SK-N-DZ (cell line): Measurements from ENCODE around the gene MRPL23.

ENCODE experiments used
- DNase-seq: peaks from one replicate; pipeline ENCODE4 v3.0.0-alpha.2; 2015; ENCODE audit warnings: low spot score
- small RNA-seq, 2 experiments: library from RNA; depleted of rRNA; stranded (forward); fragments of <200 nt; gene quantifications; one replicate each; pipeline ENCODE3, GENCODE V24; 2014

Gene MRPL23

DNA sequence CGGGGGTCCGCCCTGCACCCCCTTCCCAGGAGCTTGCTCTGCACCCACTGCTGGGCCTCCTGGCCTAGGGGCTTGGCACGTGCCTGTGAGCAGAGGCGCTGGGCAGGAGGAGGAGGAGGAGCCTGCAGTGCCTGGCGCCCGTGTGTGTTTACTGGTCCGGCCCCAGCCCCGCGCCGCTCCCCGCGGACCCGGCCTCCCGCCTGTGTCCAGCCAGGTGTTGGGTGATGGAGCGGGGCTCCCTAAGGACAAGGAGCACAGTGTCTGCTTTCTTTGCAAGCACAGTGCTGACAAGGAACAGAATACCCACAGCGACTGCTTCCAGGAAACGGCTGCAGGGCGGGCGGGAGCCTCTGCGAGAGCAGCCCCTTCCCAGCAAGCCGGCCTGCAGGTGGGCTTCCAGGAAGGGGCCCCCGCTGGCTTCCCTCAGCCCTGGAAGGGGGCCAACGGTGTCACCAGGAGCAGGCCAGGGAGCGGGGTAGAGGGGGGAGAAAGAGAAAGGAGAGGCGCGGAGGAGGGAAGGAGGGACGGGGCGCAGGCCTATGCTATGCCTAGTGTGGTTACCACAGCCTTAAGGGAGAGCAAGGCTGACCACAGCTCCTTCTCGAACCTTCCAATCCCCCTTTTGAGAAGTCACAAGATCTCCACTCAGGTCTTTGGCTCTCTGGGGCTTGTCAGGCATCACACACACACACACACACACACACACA, 43.9 kb downstream of the MRPL23 start:
- DNase-seq: no peak

DNA sequence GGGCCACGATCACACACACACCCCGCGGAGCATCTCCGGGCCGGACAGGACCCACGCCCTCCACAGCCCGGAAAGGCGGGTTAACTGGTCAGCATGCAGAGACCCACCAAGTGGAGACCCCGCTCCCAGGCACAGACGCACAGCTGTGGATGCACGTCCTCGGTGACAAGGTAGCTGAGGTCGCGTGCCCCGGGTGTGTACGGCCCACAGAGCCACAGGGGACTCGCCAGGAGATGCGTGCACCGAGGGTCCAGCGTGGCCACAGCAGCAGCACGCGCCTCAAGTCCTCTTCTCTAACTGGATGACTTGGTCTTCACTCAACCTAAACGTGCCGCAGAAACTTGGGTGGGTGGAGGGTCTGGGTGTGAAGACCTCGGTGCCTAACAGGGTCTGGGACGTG, 45.0 kb downstream of the MRPL23 start:
- DNase-seq: peak; percentile 0

DNA sequence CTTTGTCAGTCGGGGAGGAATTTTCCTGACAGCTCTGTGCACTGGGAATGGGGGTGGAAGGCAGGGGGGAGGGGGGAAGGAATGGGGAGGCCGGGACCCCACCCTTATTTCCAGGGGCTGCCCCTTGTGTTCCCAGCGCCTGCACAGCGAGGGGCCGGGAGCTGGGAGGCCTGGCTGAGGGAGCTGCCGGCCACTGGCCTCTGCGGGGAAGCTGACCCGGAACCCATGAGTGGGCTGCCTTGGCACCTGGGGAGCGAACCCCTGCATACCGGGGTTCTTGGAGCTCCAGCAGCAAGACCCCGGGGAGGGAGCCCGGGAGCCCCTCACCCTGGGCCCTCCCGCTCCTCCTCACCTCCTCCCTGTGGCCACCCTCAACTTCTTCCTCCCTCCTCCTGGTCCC, 47.0 kb downstream of the MRPL23 start:
- DNase-seq: no peak

DNA sequence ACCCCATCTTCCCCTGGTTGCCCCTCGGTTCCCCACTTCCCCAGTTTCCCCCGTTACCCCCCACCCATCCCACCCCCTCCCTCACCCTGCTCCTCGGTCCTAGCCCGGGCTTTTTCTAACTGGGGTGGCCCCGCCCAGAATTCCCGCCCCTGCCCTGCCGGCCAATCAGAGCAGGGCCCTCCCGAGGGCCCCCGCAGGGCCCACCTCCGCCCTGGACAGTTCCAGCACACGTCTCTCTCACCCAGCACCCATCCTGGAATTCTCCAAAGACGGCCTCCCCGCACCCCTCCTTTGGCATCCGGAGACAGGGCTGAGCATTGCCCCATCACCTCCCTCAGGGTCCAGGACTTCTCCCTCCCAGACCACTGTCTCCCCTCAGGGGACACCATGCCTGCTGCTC, 50.6 kb downstream of the MRPL23 start, which contains the start of gene H19:
H19 (minus strand) TSS at position 88 of the 400 bp plus-strand sequence.
- no peak for DNase-seq

DNA sequence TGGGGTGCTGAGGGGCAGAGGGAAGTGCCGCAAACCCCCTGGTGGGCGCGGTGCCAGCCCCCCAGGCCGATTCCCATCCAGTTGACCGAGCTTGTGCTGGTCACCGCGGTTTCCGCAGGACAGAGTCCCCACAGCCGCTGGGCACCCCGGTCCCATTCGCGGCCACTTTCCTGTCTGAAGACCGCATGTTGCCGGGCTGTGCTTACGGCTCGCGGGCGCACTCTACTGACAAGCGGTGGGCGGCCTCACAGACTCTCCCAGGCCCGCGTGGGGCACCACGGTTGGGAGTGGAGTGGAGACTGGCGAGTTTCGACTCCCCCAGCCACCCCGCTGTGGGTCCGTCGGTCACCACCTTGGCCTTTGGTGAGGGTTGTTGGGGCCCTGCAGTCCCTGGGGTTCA, 51.2 kb downstream of the MRPL23 start:
- no peak for DNase-seq

DNA sequence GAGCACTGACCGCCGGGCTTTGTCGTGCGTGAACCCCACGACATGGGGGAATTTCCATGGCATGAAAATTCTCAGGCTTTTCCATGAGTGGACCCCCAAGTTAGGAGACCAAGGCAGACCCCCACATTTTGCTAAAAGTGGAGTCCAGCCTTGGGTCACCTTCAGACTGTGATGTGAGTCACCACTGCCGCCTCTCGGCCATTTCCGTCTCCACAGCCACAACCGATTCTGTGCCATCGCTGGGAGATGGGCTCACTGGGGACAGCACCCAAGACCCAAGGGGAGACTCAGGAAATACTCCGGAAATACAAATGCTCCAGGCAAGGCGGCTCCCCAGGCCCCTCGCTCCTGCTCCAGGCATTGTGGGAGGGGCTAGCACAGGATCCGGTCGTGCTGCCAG, 51.7 kb downstream of the MRPL23 start:
- DNase-seq: no peak

DNA sequence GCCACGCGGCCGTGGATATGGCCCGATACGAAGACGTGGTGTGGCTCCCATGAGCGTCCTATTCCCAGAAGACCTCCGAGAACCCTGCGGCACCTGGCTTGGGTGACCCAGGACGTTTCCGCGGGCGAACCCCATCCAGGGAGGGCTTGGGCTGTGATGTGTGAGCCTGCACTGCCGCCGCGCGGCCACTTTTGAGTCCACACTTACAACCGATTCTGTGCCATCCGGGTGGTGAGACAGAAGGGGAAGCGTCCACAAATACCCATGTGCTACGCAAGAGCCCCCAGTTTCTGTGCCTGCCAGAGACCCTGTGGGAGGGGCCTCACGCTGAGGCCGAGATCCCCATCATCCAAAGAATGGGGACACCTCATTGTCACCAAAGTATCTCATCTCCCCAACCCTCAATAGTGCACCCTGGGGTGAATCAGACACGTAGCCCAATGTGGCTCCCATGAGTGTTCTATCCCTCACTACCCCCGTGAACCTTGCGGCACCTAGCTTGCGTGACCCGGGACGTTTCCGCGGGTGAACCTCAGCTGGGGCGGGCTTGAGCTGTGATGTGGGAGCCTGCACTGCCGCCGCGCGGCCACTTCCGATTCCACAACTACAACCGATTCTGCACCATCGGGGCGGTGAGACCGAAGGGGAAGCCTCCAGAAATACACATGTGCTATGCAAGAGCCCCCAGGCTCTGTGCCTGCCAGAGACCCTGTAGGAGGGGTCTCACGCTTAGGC, 55.1 kb downstream of the MRPL23 start:
- DNase-seq: no peak

DNA sequence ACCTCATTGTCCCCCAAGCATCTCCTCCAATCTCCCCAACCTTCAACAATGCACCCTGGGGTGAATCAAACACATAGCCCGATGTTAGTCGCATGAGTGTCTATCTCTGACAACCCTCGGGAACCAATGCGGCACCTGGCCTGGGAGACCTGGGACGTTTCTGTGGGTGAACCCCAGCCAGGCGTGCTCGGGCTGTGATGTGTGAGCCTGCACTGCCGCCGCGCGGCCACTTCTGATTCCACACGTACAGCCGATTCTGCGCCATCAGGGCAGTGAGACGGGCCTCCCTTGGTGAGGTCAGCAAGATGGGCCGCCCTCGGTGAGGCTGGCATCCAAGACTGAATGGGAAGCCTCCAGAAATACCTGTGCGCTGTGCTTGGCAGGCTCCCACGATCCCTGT, 55.7 kb downstream of the MRPL23 start:
- DNase-seq: no peak

DNA sequence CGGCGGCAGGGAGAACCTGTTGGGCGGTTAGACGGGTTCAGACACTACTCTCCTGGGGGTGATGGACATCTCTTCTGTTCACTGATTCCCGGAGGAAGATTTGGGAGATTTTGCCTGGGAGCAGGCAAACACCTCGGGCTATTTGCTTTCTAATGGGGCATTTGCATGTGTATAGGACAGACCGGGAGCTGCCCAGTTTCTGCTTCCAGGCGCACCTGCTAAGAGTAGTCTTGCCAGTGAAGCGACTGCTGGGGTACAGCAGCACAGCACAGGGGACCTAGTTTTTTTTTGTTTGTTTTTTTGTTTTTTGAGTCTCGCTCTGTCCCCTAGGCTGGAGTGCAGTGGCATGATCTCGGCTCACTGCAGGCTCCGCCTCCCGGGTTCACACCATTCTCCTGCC, 57.3 kb downstream of the MRPL23 start:
- no peak for DNase-seq

Small RNA genes lying within 50 kb of the gene (small RNA-seq; reads per million reads assigned to genes)
- gene RF01972 (0 reads per million in 2 experiments), gene RF01973 (0 reads per million in 2 experiments)
